H9 (cell line): ENCODE data around the gene ZNF285. TPM values are rescaled to one million over a fixed set of nuclear protein-coding genes. Genes with fewer than 3 reads are reported as not detected.

Experiments used
- DNase-seq: peaks from one replicate; pipeline ENCODE4 v3.0.0-alpha.2; 2017
- H2AFZ ChIP-seq: one replicate; pipeline ENCODE4 v1.6.1; 2013; ENCODE audit warnings: mild to moderate bottlenecking, low read length, control low read depth, moderate library complexity
- H2AK5ac ChIP-seq: 2 replicates; pipeline ENCODE4 v1.6.1; 2013; ENCODE audit warnings: low read length, control low read depth, mixed read lengths; ENCODE audit not compliant: insufficient read length
- H2BK120ac ChIP-seq: one replicate; pipeline ENCODE4 v1.6.1; 2013; ENCODE audit warnings: low read depth, mild to moderate bottlenecking, low read length, control low read depth, inconsistent platforms; ENCODE audit not compliant: poor library complexity, severe bottlenecking
- H2BK12ac ChIP-seq: 2 replicates; pipeline ENCODE4 v1.6.1; 2013; ENCODE audit warnings: low read length, control low read depth, mixed read lengths, low read depth; ENCODE audit not compliant: insufficient read length
- H2BK15ac ChIP-seq: 2 replicates; pipeline ENCODE4 v1.6.1; 2013; ENCODE audit warnings: low read depth, low read length, control low read depth
- H2BK20ac ChIP-seq: one replicate; pipeline ENCODE4 v1.6.1; 2013; ENCODE audit warnings: low read depth, mild to moderate bottlenecking, low read length, control low read depth, inconsistent platforms; ENCODE audit not compliant: poor library complexity, severe bottlenecking
- H2BK5ac ChIP-seq: 2 replicates; pipeline ENCODE4 v1.6.1; 2013; ENCODE audit warnings: low read length, control low read depth, mixed read lengths; ENCODE audit not compliant: insufficient read length
- H3K14ac ChIP-seq: 2 replicates; pipeline ENCODE4 v1.6.1; 2013; ENCODE audit warnings: low read length, control low read depth; ENCODE audit not compliant: insufficient read depth
- H3K18ac ChIP-seq: 2 replicates; pipeline ENCODE4 v1.6.1; 2013; ENCODE audit warnings: low read depth, mild to moderate bottlenecking, mixed read lengths, low read length, control low read depth; ENCODE audit not compliant: insufficient read length
- H3K23ac ChIP-seq: 2 replicates; pipeline ENCODE4 v1.6.1; 2013; ENCODE audit warnings: low read length, control low read depth, mixed read lengths, low read depth; ENCODE audit not compliant: insufficient read length
- H3K23me2 ChIP-seq: 2 replicates; pipeline ENCODE4 v1.6.1; 2013; ENCODE audit warnings: low read depth, mild to moderate bottlenecking, mixed read lengths, low read length, control low read depth; ENCODE audit not compliant: insufficient read length, poor library complexity, severe bottlenecking
- H3K27ac ChIP-seq: 2 replicates; pipeline ENCODE4 v1.5.1; 2013; ENCODE audit warnings: low read length, control low read depth, mixed read lengths, low read depth; ENCODE audit not compliant: insufficient read length
- H3K27me3 ChIP-seq: 2 replicates; pipeline ENCODE4 v1.6.1; 2013; ENCODE audit warnings: low read length, control low read depth, inconsistent platforms; ENCODE audit not compliant: insufficient read depth
- H3K4ac ChIP-seq: 2 replicates; pipeline ENCODE4 v1.6.1; 2013; ENCODE audit warnings: low read depth, mild to moderate bottlenecking, control low read depth, inconsistent platforms, low read length, moderate library complexity
- H3K4me1 ChIP-seq: 2 replicates; pipeline ENCODE4 v1.6.1; 2013; ENCODE audit warnings: low read length, control low read depth, inconsistent platforms; ENCODE audit not compliant: insufficient read depth
- H3K4me2 ChIP-seq: 2 replicates; pipeline ENCODE4 v1.6.1; 2013; ENCODE audit warnings: low read length, control low read depth, mixed read lengths; ENCODE audit not compliant: insufficient read length, insufficient read depth
- H3K56ac ChIP-seq: 2 replicates; pipeline ENCODE4 v1.6.1; 2013; ENCODE audit warnings: low read depth, mild to moderate bottlenecking, mixed read lengths, low read length, control low read depth; ENCODE audit not compliant: insufficient read length
- H3K79me1 ChIP-seq: 2 replicates; pipeline ENCODE4 v1.6.1; 2013; ENCODE audit warnings: low read depth, mild to moderate bottlenecking, moderate library complexity, low read length, control low read depth, inconsistent platforms; ENCODE audit not compliant: insufficient read depth, poor library complexity, severe bottlenecking
- H3K79me2 ChIP-seq: 2 replicates; pipeline ENCODE4 v1.6.1; 2013; ENCODE audit warnings: low read length, control low read depth, inconsistent platforms; ENCODE audit not compliant: insufficient read depth
- H3K9ac ChIP-seq: 2 replicates; pipeline ENCODE4 v1.6.1; 2013; ENCODE audit warnings: low read length, control low read depth, mixed read lengths; ENCODE audit not compliant: insufficient read length; ENCODE audit errors: extremely low read depth
- H3K9me3 ChIP-seq: one replicate; pipeline ENCODE4 v1.6.1; 2013; ENCODE audit warnings: low read depth, low read length, inconsistent platforms; ENCODE audit not compliant: control insufficient read depth
- H3T11ph ChIP-seq: one replicate; pipeline ENCODE4 v1.6.1; 2013; ENCODE audit warnings: mild to moderate bottlenecking, low read length, control low read depth, inconsistent platforms
- H4K20me1 ChIP-seq: one replicate; pipeline ENCODE4 v1.6.1; 2013; ENCODE audit not compliant: control insufficient read depth, insufficient read length, insufficient read depth
- H4K5ac ChIP-seq: 2 replicates; pipeline ENCODE4 v1.6.1; 2013; ENCODE audit warnings: low read depth, mild to moderate bottlenecking, mixed read lengths, low read length, control low read depth; ENCODE audit not compliant: insufficient read length
- H4K8ac ChIP-seq: replicated peaks from 2 replicates; pipeline ENCODE4 v1.6.1; 2013; ENCODE audit warnings: low read length, control low read depth, mixed read lengths, low read depth; ENCODE audit not compliant: insufficient read length
- H4K91ac ChIP-seq: 2 replicates; pipeline ENCODE4 v1.6.1; 2013; ENCODE audit warnings: low read depth, mild to moderate bottlenecking, moderate library complexity, mixed read lengths, low read length, control low read depth; ENCODE audit not compliant: insufficient read length
- H3K27ac Mint-ChIP-seq, 3 experiments: 2 replicates in 2 of 3; 3 replicates in 1 of 3; pipeline ENCODE4 v1.8.0; 2020 to 2021; ENCODE audit warnings: mixed read lengths in 3 of 3, mild to moderate bottlenecking in 1 of 3, moderate library complexity in 1 of 3
- H3K27me3 Mint-ChIP-seq: 2 replicates; pipeline ENCODE4 v1.8.0; 2021; ENCODE audit warnings: low read depth, mild to moderate bottlenecking, moderate library complexity, mixed read lengths
- H3K36me3 Mint-ChIP-seq, 3 experiments: 2 replicates in 2 of 3; 3 replicates in 1 of 3; pipeline ENCODE4 v1.8.0; 2020 to 2021; ENCODE audit warnings: low read depth in 3 of 3, mixed read lengths in 3 of 3; ENCODE audit not compliant: insufficient read depth in 1 of 3
- H3K4me1 Mint-ChIP-seq, 2 experiments: 2 replicates each; pipeline ENCODE4 v1.8.0; 2020; ENCODE audit warnings: mixed read lengths in 2 of 2
- H3K4me3 Mint-ChIP-seq, 2 experiments: 2 replicates in 1 of 2; 3 replicates in 1 of 2; pipeline ENCODE4 v1.8.0; 2020 to 2021; ENCODE audit warnings: mild to moderate bottlenecking in 2 of 2, mixed read lengths in 2 of 2, moderate library complexity in 1 of 2
- H3K9me3 Mint-ChIP-seq, 2 experiments: 2 replicates in 1 of 2; 3 replicates in 1 of 2; pipeline ENCODE4 v1.8.0; 2020; ENCODE audit warnings: mild to moderate bottlenecking in 2 of 2, mixed read lengths in 2 of 2, moderate library complexity in 1 of 2
- CTCF ChIP-seq: fragments of 200-600 bp; sonication (generic); conservative IDR thresholded peaks from 3 replicates; pipeline ENCODE4 v1.8.0; 2021; ENCODE audit warnings: antibody characterized with exemption, mild to moderate bottlenecking
- WGBS: extraction: QIAGEN DNeasy Blood & Tissue Kit; methylation state at CpG from one replicate; pipeline ENCODE4 v1.1.7; 2013; ENCODE audit warnings: missing lambda C conversion rate, low lambda C conversion rate, mixed read lengths; ENCODE audit not compliant: insufficient read length; ENCODE audit errors: extremely low coverage; 5-methylcytosine and 5-hydroxymethylcytosine counted together
- total RNA-seq: library from RNA; stranded (reverse); gene quantifications from 2 replicates; pipeline ENCODE4 v1.2.1, GENCODE V29; 2021

Gene ZNF285
- total RNA-seq, 1 experiment from 2014 or later: 3.9 TPM

GRCh38 chr19:44344255-44344654 is 57.2 kb downstream of the ZNF285 start:
- Histone ChIP-seq H3K4me2 (no peak overlapping the region), H3K4me1 (no peaks in the 10 kb centered on the region), H2AK5ac (no peak overlapping the region), H3K14ac (no peak overlapping the region), H2BK20ac (no peak overlapping the region), H4K91ac (no peak overlapping the region), H3K56ac (no peak overlapping the region), H3K27ac (no peak overlapping the region), H3K23ac (no peak overlapping the region), H3K79me2 (no peaks in the 10 kb centered on the region), H4K20me1 (no peaks in the 10 kb centered on the region), H3K23me2 (no peaks in the 10 kb centered on the region), H3K9ac (no peak overlapping the region), H3K27me3 (no peaks in the 10 kb centered on the region), H2BK5ac (no peak overlapping the region), H4K8ac (no peak overlapping the region), H4K5ac (no peak overlapping the region), H3K79me1 (no peaks in the 10 kb centered on the region), H2BK12ac (no peak overlapping the region), H3T11ph (no peak overlapping the region), H3K9me3 (peaks cover 16% of the 10 kb centered on the region), H2AFZ (no peak overlapping the region), H3K18ac (no peak overlapping the region), H2BK15ac (no peak overlapping the region), H3K4ac (no peak overlapping the region), H2BK120ac (no peak overlapping the region)
- Mint-ChIP-seq H3K27me3 (peaks cover 1% of the 10 kb centered on the region; the same call in 1 of the 2 replicates), H3K27ac (no peak overlapping the region), H3K4me3 (no peak overlapping the region), H3K9me3 (peaks cover 60 to 81% of the 10 kb centered on the region in 2 experiments), H3K4me1 (no peaks in the 10 kb centered on the region), H3K36me3 (peaks cover 23 to 34% (median 23%) of the 10 kb centered on the region in 3 experiments)
- no peak for DNase-seq
- WGBS: no CpG with 5 or more reads among the region's 1 CpG
- TF ChIP-seq CTCF: no peak
